ENCODE results near the gene LAMTOR3.

DNA sequence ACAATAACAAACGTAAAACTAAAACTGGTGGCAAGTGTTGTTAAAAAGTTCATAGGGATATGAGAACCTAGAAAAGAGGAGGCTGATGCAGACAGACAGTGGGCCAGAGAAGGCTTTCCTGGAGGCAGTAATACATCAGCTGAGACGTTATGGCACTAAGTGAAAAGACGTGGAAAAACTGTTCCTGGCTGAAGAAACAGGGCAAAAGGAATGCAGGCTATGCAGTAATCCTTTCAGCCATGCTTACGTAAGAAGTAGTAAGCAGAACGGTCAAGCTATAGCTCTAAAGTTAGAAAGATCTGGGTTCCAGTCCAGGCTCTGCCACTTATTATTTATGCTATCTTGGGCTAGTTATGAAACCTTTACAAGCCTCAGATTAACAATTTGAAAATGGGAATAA, 6.4 kb downstream of the LAMTOR3 start:
- TF ChIP-seq, protein P1, sequence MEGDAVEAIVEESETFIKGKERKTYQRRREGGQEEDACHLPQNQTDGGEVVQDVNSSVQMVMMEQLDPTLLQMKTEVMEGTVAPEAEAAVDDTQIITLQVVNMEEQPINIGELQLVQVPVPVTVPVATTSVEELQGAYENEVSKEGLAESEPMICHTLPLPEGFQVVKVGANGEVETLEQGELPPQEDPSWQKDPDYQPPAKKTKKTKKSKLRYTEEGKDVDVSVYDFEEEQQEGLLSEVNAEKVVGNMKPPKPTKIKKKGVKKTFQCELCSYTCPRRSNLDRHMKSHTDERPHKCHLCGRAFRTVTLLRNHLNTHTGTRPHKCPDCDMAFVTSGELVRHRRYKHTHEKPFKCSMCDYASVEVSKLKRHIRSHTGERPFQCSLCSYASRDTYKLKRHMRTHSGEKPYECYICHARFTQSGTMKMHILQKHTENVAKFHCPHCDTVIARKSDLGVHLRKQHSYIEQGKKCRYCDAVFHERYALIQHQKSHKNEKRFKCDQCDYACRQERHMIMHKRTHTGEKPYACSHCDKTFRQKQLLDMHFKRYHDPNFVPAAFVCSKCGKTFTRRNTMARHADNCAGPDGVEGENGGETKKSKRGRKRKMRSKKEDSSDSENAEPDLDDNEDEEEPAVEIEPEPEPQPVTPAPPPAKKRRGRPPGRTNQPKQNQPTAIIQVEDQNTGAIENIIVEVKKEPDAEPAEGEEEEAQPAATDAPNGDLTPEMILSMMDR (IDR thresholded peaks at IDR 0.05), result no peak
- peak; percentile 28 for TF ChIP-seq POLR2AphosphoS5 (IDR thresholded peaks at IDR 0.05)
- no peak for TF ChIP-seq EP300 (IDR thresholded peaks at IDR 0.05)

Data from gastroesophageal sphincter (tissue), 3 donors.